ENCODE data around the gene SAAL1. TPM values are rescaled to one million over a fixed set of nuclear protein-coding genes. Genes with fewer than 3 reads are reported as not detected.

The SAAL1 gene
- 23.9 and 29.3 TPM in 2 replicates for total RNA-seq (2022)
- percentile 88 among the genes with signal in this experiment for Bru-seq, nascent RNA
- percentile 69 among the genes with signal in this experiment for BruChase-seq, experiment 1, labeled RNA remaining after a 6-hour chase
- BruChase-seq, experiment 2, labeled RNA remaining after a 2-hour chase: percentile 66 among the genes with signal in this experiment
- long read RNA-seq, transcript SAAL1-201 (12 exons, 1,518 nt): minor isoform, 7 of 34 reads
- long read RNA-seq, transcript SAAL1-202 (12 exons, 1,582 nt): major isoform, 19 of 34 reads
- long read RNA-seq, partial matches to known transcripts: 0 of 34 reads
- long read RNA-seq, other reads (novel, unspliced or antisense): 5 of 34 reads

GRCh38 chr11:18105802-18106574 is at the start of gene SAAL1:
SAAL1 (minus strand) TSS chr11:18106082; CDS start chr11:18106041, 41 bp downstream.
- peak within 1 kb of the TSS; percentile 81 for H3K27ac Mint-ChIP-seq (ENCODE audit: unreplicated experiment)
- H3K36me3 Mint-ChIP-seq (ENCODE audit: insufficient read depth, unreplicated experiment): peaks cover 16% of the 10 kb centered on the region
- BruUV-seq (replicated peaks): TSS peak; percentile 47
- peak within 1 kb of the TSS; percentile 97 for H3K4me3 Mint-ChIP-seq (ENCODE audit: low read depth, unreplicated experiment)
- CTCF ChIA-PET: interaction anchor here (0.8 to 1.8 kb wide), 5 partner anchors 9 to 375 kb away, joined by 3 to 14 read pairs (median 3); partner anchors contain the start of gene SERGEF
- peak; percentile 79 for TF ChIP-seq CTCF (IDR thresholded peaks at IDR 0.05; ENCODE audit: unreplicated experiment)
- peak; percentile 91 for DNase-seq
- peaks cover 21% of the 10 kb centered on the region for H3K4me1 Mint-ChIP-seq (ENCODE audit: low read depth, unreplicated experiment)
- H3K9me3 Mint-ChIP-seq (ENCODE audit: low read depth, unreplicated experiment): no peaks in the 10 kb centered on the region
- peaks cover 11% of the 10 kb centered on the region for H3K27me3 Mint-ChIP-seq (ENCODE audit: unreplicated experiment)
- intact Hi-C loops (cut with micrococcal nuclease; ENCODE audit: unreplicated experiment): loop anchor here (5.0 to 10.0 kb wide), 2 partner anchors 91 to 119 kb away; partner anchors contain the start of gene SERGEF

- no peak for TF ChIP-seq CTCF (IDR thresholded peaks at IDR 0.05; ENCODE audit: unreplicated experiment)
- no peaks in the 10 kb centered on the region for H3K36me3 Mint-ChIP-seq (ENCODE audit: insufficient read depth, unreplicated experiment)
- H3K4me1 Mint-ChIP-seq (ENCODE audit: low read depth, unreplicated experiment): no peaks in the 10 kb centered on the region
- no TSS peak for BruUV-seq (replicated peaks)
- CTCF ChIA-PET: no interaction called here
- intact Hi-C loops (cut with micrococcal nuclease; ENCODE audit: unreplicated experiment): no loop called here
- H3K9me3 Mint-ChIP-seq (ENCODE audit: low read depth, unreplicated experiment): peaks cover 4% of the 10 kb centered on the region
- H3K27me3 Mint-ChIP-seq (ENCODE audit: unreplicated experiment): peaks cover 54% of the 10 kb centered on the region
- no peak overlapping the region for H3K4me3 Mint-ChIP-seq (ENCODE audit: low read depth, unreplicated experiment)
- no peak for DNase-seq
- no peak overlapping the region for H3K27ac Mint-ChIP-seq (ENCODE audit: unreplicated experiment)
Observed at GRCh38 chr11:18151581-18151980, 45.7 kb upstream of the SAAL1 start.

- Mint-ChIP-seq H3K9me3 (ENCODE audit: low read depth, unreplicated experiment) (peaks cover 14% of the 10 kb centered on the region), H3K4me1 (ENCODE audit: low read depth, unreplicated experiment) (peaks cover 16% of the 10 kb centered on the region), H3K36me3 (ENCODE audit: insufficient read depth, unreplicated experiment) (peaks cover 7% of the 10 kb centered on the region), H3K4me3 (ENCODE audit: low read depth, unreplicated experiment) (no peak overlapping the region), H3K27me3 (ENCODE audit: unreplicated experiment) (peaks cover 17% of the 10 kb centered on the region), H3K27ac (ENCODE audit: unreplicated experiment) (peak overlapping the region; percentile 4)
- intact Hi-C loops (cut with micrococcal nuclease; ENCODE audit: unreplicated experiment): no loop called here
- BruUV-seq (replicated peaks): no TSS peak
- no peak for DNase-seq
- CTCF ChIA-PET: no interaction called here
- TF ChIP-seq CTCF (IDR thresholded peaks at IDR 0.05; ENCODE audit: unreplicated experiment): no peak
Observed at GRCh38 chr11:18145837-18146236, 40.0 kb upstream of the SAAL1 start.

GRCh38 chr11:18145025-18145424 is 39.1 kb upstream of the SAAL1 start:
- DNase-seq: no peak
- intact Hi-C loops (cut with micrococcal nuclease; ENCODE audit: unreplicated experiment): no loop called here
- Mint-ChIP-seq H3K9me3 (ENCODE audit: low read depth, unreplicated experiment) (peaks cover 14% of the 10 kb centered on the region), H3K27ac (ENCODE audit: unreplicated experiment) (peak overlapping the region; percentile 68), H3K27me3 (ENCODE audit: unreplicated experiment) (peaks cover 9% of the 10 kb centered on the region), H3K4me3 (ENCODE audit: low read depth, unreplicated experiment) (no peak overlapping the region), H3K4me1 (ENCODE audit: low read depth, unreplicated experiment) (peaks cover 16% of the 10 kb centered on the region), H3K36me3 (ENCODE audit: insufficient read depth, unreplicated experiment) (peaks cover 7% of the 10 kb centered on the region)
- CTCF ChIA-PET: interaction anchor here (0.6 kb wide), 1 partner anchor 284 kb away, joined by 5 read pairs; no protein-coding TSS in a partner anchor
- TF ChIP-seq CTCF (IDR thresholded peaks at IDR 0.05; ENCODE audit: unreplicated experiment): no peak
- BruUV-seq (replicated peaks): no TSS peak

All from Calu3 (cell line).